Stimulated activated CD4-positive, alpha-beta T cell treated with anti-CD3 and anti-CD28 coated beads, Interleukin-4, amount 100 ng/mL, for 1 hour (primary cell): ENCODE measurements around the gene SPTBN1.

Experiments
- DNase-seq: peaks from one replicate; pipeline ENCODE4 v3.0.0-alpha.2; 2020

Gene SPTBN1

DNA sequence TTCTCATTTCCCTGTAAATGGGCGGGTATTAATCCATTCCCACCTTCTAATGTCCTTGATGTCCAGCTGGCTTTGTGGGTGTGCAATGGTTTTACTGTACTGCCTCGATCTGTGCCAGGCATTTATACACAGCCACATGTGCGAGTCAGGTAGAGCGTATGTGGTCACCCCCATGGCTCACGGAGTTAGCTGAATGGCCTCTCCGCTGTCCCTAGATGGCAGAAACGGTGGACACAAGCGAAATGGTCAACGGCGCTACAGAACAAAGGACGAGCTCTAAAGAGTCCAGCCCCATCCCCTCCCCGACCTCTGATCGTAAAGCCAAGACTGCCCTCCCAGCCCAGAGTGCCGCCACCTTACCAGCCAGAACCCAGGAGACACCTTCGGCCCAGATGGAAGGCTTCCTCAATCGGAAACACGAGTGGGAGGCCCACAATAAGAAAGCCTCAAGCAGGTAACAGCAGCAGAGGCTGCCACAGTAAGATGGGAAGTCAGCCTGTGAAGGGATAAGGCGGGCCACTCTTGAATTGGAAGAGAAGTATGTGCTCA is 208.2 kb downstream of the SPTBN1 start:
- no peak for DNase-seq

DNA sequence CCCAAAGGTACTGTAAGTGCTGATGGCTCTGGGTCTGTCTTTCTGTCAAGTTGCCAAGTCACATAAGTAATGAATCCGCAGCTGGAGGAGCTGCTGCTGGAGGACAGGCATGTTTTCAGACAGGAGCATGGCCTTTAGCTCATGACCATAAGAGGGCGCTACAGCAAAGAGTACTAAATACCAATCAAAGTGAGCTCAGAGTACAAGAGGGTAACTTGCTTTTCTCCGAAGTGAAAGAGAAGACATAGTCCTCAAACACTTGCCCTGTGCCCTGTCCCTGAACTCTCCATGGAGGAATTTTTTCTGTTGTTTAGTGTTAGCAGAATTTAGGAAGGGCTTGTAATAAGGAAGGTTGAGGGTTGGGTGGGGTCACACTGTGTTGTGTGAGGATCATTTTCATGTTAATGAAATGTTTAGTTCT is 209.3 kb downstream of the SPTBN1 start:
- DNase-seq = peak; percentile 20

DNA sequence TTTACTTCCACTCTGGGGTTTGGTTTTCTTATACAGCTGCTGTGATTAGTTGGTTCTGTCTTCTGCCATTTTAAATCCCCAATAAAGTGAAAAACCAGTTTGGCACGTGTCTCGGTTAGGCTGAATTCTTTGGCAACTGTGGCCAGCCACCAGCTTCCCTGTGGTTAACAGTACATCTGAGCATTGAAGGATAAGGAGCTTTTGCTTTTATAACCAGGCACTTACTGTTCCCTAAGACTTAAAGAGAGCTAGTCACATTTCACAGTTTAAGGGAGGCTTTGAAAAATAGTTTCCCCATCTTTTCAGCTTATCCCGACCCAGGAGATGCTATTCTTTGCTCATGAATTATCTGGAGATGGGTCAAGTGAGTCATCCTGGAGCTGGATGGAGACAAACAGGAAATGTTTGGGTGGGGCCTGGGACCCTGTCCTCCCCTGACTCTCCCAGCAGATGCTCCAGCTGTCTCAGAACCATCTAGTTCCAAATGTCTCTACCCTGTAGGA is 210.1 kb downstream of the SPTBN1 start:
- no peak for DNase-seq

DNA sequence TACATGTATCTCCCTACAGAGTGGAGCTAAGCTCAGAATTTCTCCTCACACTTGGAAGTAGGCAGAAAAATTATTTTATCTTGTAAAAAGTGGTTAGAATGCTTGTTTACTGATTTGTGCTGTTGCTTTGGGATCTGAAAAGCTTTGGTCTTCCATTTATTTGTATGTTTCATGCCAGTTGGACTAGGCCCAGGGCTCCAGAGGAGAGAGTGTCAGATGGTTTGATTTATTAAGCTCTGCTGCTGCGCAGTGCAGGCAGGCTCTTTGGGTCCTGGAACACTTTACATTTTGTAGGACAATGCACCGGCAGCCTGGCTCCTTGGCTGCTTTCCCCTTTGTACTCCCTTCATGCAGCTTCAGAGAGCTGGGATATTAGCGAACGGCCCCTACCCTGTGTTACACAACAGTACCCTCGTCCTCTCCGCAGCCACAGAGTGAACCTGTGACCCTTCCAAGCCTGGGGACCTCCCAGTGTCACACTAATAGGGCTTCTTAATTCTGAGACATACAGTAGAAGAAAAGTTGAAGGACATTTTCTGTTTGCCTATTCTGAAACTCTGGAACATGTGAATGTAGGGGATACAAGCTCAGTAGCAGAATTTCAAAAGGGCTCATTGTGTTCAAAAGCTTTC is 210.6 kb downstream of the SPTBN1 start:
- no peak for DNase-seq

DNA sequence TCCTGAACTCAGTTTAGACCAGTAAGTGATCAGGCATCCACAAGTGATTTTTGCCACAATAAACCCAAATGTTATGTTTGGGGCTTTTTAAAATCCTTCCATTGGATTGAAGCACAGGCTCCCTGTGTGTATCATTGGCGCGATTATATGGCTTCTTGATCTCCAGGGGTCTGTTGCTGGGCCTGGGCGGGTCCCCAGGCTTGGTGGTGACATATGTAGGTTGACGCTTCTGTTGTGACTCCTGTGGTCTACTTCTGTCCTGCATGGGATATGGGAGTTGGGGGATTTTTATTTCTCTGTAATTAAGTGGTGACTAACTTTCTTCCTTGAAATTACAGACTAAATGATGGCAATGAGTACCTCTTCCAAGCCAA is 211.1 kb downstream of the SPTBN1 start:
- no peak for DNase-seq

DNA sequence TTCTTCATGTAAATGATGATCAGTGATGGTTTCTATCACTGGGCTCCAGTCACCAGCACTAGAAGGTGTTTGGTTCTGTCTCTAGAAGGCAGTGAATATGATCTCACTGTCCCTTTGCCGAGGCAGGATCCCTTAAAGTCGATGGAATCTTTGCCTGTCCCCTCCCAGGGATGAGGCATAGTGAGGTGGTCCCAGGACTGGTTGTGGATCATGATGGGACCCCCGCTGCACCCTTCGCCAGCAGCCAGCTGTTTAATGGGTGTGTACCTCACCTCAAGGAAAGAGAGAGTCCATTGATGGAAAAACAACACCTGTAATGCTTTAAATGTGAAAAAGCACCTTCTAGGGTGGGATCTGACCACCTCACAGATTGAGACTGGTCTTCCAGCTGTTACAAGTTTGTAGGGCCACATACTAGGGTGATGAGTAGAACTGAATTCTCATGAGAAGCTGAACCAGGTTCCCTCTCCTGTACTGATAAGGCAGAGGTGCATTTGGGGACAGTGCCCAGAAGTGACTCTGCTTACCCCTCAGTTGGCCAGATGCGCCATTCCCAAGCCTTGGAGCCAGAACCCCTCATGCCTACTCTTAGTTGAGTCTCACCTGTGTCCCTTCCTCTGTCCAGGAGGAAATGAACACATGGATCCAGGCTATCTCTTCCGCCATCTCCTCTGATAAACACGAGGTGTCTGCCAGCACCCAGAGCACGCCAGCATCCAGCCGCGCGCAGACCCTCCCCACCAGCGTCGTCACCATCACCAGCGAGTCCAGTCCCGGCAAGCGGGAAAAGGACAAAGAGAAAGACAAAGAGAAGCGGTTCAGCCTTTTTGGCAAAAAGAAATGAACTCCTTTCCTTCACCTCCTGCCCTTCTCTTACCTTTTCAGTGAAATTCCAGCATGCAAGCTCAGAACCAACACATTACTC is 211.9 kb downstream of the SPTBN1 start:
- no peak for DNase-seq

DNA sequence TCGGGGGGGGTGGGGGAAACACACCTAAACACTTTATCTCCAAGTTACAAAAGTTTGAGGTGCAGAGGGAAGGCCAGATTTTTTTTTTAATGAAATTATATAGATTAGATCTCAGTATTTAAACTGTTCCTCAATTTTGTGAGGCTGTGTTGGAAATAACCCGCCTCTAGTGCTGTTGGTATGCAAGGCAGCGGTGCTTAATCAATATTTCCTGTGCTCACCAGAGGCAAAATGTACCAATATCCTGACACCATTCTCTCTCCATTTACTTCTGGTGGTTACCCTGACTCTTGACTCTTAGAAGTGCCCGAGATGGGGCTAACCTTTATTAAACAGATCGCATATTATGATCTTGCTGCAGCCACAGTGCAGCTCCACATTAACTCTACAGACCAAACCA is 212.6 kb downstream of the SPTBN1 start:
- DNase-seq = no peak

DNA sequence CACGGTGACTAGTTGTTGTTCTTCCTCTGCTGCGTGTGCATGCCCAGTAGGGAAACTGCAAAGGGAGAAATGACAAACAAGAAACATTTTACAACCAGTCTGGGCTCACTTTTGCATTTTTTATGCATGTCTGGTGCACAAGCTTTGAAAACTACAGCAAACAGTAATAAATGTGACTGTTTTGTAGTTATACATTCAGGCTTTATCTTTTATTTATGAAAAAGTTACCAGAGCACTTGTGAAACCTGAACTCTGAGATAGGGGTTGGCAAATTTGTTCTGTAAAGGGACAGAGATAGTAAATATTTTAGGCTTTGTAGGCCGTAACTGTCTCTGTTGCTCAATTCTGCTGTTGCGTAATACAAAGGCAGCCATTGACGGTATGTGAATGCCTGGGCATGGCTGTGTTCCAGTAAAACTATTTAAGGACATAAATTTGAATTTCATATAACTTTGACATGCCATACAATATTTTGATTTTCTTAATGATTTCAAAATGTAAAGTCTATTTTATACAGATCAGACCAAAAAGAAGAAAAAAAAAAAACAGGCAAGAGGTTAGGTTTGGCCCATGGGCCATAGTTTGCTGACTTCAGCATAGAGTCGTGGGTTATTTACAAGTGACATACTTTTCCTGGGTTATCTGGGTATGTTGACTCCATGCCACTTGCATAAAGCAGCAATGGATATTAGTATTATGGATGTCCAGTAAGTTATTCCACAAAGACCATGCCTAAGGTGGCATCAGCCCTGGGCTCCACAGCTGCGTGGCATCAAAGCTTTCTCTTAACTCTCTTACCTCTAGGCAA is 213.8 kb downstream of the SPTBN1 start:
- DNase-seq = no peak

DNA sequence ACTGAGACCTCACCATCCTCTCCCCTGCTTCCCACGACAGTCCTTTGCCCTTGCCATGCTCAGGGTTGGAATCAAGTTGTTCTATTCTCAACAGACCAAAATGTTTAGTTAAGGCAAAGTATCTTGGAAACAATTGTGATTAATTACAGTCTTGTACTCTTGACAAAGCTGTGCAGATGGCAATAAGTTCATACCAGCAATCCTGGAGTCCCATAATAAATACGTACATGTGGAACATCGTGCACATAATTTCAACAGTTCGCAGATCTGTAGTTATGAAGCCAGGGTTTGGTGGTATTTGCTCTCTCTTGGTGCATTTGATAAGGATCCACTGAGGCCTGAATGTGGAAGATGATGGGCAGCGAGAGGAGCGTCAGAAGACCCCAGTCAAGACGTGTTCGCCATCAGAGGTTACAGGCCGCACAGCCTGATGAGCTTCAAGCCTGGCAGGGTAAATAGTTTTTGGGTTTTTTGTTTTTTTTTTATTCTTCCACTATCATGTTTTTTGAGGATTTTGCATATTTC is 214.4 kb downstream of the SPTBN1 start:
- DNase-seq = no peak

DNA sequence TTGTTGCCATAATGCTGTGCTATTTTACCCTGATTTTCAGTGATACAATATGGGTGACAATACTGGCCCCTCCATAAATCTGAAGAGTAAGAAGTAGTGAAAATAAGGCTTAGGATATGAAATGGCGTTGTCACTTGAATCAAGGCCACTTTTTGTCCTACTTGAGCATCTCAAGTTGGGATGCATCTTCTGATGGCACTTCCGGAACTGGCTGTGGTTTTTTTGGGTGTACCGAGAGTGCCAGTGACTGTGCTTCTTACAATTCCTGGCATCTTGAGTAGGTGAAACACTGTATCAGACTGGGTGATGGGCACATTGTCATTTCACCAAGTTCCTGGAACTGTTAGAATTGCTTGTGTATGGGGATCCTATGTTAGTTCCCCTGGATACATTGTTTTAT is 214.9 kb downstream of the SPTBN1 start:
- DNase-seq = no peak

DNA sequence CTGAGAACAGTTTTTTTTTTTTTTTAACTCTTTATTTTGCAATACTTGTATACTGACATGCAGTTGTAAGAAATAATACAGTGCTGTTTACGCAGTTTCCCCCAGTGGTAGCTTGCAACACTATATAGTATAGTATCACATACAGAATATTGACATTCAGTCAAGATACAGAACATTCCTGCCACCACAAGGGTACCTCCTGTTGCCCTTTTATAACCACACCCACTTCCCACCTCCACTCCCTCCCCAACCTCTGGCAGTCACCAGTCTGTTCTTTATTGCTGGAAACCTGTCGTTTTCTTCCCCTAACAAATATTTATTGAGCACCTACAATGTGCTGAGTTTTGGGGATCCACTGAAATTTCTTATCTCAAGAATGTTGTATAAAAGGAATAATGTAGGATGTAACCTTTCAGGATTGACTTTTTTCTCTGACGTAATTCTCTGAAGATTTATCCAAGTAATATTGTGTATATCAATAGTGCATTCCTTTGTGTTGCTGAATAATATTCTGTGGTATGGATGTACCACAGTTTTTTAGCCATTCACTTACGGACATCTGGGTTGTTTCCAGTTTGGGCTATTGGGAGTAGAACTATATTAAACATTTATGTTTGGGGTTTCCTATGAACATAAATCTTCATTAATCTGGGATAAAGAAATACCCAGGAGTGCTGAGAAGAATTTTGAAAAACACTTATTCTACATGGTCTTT is 215.9 kb downstream of the SPTBN1 start:
- no peak for DNase-seq

DNA sequence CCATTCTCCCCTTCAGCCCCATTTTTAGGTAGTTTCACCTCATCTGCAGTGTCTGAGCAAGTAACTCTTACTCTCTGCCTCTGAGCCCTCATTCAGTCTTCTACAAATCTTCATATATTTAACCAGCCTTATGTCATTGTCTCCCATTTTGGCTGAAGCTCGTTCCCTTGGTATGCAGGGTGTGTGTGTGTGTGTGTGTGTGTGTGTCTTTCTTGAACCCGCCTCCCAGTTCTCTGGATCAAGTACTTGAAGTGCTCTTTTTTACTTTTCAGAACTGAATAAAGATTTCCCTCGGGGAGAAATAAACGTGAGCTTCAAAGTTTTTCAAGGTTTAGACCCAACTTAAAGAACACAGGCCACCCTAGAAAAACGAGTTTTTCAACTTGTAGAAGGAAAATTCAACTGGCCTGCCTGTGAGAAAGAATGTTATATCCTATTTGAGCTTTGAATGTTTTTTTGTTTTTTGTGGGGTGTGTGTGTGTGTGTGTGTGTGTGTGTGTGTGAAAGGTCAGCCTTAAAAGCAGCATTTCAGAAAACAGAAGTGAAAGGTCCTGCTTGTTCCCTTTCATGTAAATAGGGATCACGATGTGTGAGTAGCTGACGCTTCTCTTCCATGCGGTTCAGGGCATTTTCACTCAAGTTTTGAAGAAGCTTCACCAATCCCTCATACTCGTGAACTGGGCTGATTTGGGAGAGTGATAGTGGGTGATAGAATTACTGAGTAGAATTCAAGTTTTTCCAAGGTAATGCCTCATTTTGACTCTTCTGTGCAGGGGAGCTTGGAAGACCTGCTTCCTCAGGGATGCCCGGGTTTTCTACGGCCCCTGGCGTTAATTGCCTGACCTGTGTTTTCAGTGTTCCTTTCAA is 216.7 kb downstream of the SPTBN1 start:
- DNase-seq = no peak

DNA sequence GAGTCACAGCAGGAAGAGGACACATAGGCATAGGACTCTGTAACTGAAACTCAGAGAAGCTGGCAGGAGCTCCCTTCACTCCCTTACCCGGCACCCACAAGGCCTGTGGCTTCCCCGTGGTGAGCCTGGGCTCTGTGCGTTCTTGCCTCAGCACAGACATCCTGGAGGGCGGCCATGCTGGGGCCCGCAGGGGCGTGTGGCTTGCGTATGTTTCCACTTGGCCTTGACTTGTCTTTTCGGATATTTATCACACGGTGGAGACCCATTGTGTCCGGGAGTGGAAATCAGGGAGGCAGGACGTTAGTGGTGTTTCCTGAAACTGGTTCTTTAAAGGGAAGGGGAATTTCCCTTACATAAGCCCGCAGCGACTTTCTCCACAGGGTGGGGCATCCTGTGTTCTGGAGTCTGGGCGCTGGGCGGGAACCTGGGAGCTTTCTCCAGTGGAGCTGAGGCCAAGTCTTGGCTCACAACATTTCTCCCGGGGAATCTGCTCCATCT is 217.4 kb downstream of the SPTBN1 start:
- peak; percentile 23 for DNase-seq

DNA sequence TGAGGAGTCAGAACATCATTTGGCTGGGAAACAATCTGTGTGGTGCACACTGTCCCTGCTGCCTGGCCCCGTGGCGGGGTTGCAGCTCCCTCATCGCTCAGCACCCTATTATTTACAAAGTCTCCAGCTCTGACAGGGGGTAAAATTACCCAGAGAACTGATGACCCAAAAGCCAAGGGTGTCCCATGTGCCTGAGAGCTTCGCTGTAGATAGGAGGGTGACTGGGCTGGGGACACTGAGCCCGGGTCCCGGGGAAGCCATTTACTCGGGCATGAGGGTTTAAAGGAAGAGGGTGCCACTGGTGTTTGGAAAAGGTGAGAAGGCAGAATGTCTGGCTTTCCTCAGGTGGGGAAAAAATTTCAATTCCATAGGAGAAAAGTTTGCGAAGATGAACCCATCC is 219.2 kb downstream of the SPTBN1 start:
- no peak for DNase-seq

DNA sequence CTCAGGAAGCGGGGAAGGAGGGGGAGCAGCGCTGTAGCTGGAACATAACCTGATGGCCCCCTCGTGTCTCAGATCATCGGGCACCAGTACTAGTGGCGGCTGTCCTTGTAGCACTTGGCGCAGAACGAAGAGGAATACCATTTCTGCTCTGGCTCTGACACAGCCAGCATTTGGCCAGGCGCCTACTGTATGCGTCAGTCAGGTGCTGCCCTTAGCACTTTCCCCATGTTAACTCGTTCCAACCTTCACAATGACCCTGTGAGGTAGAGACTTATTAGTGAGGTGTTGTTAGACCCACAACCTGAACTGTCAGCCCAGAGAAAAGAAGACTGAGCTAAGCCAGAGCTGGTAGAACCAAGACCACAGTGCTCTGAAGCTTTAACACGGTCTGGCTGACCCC is 219.6 kb downstream of the SPTBN1 start:
- DNase-seq = no peak

DNA sequence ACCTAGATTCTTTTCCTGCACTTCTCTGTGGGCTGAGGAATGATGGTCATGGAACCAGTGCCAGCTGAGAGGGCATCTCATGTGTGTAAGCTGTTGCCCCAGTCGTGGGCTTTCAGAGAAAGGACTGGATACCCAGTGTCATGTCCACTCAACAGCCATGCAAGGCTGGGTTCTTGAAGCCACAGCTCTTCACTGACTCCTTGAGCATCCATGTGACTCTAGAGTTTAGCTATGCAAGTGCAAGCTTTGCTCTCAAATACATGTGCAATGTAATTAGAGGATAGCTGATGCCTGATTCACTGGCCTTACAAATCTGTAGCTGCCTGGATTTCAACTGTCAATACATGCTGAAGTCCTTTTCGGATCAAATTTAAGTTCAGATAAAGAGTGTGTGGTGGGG is 220.5 kb downstream of the SPTBN1 start:
- DNase-seq = no peak

DNA sequence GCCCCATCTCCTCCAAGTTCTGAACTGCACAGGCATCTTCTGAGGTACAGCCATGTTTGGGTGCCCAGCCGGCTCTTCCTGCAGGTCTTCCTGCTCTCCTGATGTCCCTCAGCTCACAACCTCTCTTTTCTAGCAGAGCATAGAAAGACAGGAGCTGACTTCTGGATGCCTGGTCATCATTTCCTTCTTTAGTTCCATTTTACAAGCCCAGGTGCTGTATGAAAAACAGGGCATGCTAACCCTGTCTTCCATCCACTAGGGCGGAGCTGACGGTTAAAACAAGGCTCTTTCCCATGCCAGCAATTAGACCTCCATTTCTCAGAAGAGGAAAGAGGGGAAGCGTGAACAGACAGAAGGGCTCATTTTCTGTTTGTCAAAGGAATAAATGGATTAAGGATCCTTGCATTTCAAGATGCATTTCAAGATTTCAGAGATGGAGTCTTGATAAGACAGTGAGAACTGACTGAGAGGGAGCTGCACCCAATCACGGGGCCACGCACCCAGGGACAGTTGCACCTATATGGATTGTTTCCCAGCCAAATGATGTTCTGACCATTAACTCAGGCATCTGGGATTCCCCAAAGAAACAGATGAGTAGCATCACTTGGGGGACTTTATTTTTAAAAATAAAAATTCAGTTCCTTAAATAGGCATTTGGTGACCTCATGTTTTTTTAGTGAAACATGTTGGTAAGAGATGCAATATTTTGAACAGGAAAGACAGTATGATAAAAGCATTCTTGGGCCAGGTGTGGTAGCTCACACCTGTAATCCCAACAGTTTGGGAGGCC is 221.5 kb downstream of the SPTBN1 start:
- DNase-seq = no peak

DNA sequence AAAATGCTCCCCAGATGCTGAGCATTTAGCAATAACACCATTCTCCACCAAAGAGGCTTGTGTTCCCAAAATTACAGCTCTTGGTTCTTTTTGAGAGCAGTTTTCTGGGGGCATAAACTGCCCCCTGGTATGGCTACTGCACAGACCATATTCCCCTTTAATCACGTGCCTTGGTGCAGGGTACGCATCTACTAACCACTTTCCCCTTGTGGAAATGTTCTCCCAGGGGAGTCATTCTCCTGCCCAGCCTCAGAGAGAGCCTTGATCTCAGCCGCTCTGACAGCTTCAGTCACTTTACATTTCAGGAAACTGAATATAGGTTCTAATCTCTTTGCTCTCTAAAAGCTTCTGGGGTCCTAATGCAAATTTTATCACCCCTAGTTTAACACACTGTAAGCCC is 222.6 kb downstream of the SPTBN1 start:
- DNase-seq = no peak

DNA sequence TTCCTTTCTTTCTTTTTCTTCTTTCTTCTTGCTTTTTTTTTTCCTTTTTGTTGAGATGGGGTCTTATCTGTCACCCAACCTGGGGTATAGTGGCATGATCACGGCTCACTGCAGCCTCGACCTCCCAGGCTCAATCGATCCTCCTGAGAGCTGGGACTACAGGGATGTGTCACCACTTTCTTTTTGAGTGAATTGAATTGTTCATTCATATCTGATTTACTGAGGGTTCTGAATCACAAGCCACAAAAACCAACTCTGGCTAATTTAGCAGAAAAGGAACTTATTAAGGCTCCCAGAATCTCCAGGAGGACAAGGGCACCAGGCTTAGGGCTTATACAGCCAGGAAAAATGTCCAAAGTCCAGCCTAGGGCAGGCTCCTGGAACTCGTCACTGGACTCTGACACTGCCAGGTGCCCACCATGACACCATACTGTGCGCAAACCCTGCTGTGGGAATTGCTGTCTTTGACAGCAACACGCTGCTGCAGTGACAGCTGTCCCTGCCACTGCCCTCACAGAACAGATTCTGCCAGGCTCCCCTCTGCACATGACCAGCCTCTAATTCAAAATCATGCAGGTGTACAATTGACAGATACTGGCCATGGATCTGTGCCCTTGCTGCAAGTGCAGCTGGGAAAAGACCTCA is 224.4 kb downstream of the SPTBN1 start:
- DNase-seq = no peak

DNA sequence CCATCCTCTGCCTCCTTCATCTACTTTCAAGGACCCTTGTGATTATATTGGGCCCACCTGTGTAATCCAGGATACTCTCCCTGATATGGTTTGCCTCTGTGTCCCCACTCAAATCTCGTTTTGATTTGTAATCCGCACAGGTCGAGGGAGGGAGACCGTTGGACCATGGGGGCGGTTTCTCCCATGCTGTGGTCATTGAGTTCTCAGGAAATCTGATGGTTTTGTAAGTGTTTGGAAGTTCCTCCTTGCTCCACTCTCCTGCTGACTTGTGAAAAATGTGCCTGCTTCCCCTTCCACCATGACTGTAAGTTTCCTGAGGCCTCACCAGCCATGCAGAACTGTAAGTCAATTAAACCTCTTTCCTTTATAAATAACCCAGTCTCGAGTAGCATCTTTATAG is 225.3 kb downstream of the SPTBN1 start:
- DNase-seq = no peak
